Measurements from ENCODE around the gene PDXK. TPM values are rescaled to one million over a fixed set of nuclear protein-coding genes. Genes with fewer than 3 reads are reported as not detected.

The PDXK gene
- total and polyA plus RNA-seq, 9 of the 15 experiments (the other 6 are each of a cell fraction or from before 2014, with no cell fraction given): 5.6 to 162 (median 76.5) TPM

- TF ChIP-seq PRDM10 (IDR thresholded peaks at IDR 0.05; ENCODE audit: partially characterized antibody) (no peak), PYGO2 (tag; IDR thresholded peaks at IDR 0.05) (no peak), SRSF7 (optimal IDR thresholded peaks at IDR 0.05; ENCODE audit: low read depth, low read length) (no peak), ZNF184 (CRISPR knock-in tag; IDR thresholded peaks at IDR 0.05) (no peak), HDAC3 (IDR thresholded peaks at IDR 0.05; ENCODE audit: borderline replicate concordance, partially characterized antibody) (no peak), CBFB (CRISPR knock-in tag; IDR thresholded peaks at IDR 0.05) (0 out of 2 replicates have a peak, but pooled peaks have one; percentile 67), ATF3 (IDR thresholded peaks at IDR 0.05) (no peak), ATF3 (CRISPR knock-in tag; conservative IDR thresholded peaks at IDR 0.05) (no peak), RBBP5 (IDR thresholded peaks at IDR 0.05; ENCODE audit: borderline replicate concordance, insufficient read depth, low read length, poor library complexity, severe bottlenecking) (peak; percentile 29), PHF8 (IDR thresholded peaks at IDR 0.05; ENCODE audit: borderline replicate concordance, low read length) (no peak; the same call in 1 of the 2 replicates), ARID3A (IDR thresholded peaks at IDR 0.05; ENCODE audit: borderline replicate concordance, low read depth, low read length) (no peak), USF1 (CRISPR knock-in tag; IDR thresholded peaks at IDR 0.05) (peak; percentile 74), ZNF398 (CRISPR knock-in tag; IDR thresholded peaks at IDR 0.05) (no peak), CHD4 (IDR thresholded peaks at IDR 0.05; ENCODE audit: insufficient read depth, insufficient replicate concordance, low read depth, low read length, poor library complexity, severe bottlenecking) (no peak), HDAC2 (IDR thresholded peaks at IDR 0.05) (no peak), CHCHD3 (CRISPR knock-in tag; IDR thresholded peaks at IDR 0.05) (no peak), NEUROD1 (IDR thresholded peaks at IDR 0.05; ENCODE audit: borderline replicate concordance, low read depth, low read length, partially characterized antibody) (peak; percentile 46)
Measured at GRCh38 chr21:43810505-43811261, 91.8 kb downstream of the PDXK start (continued).

All from K562 (cell line).